ENCODE data around the gene SLC1A1.

The SLC1A1 gene

DNA sequence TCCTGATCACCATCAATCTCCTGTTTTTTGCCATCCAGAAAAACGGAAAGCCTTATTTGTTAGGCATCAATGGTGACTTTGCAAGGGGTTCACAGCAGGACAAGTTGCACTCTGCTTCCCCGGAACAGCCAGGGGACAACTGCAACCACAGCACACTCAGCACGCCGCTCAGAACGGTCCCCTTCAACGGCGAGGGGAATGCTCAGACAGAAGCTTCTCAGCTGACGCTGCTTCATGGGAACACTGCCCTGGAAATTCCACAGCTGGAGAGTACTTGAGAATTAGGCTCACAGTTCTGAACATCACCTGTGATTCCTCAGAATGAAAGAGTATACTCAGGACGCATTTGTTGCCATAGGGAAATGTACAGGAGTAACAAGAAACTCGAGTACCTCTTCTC is 131.7 kb downstream of the SLC1A1 start:
- H3K4me3 ChIP-seq (ENCODE audit: low read length): no peak overlapping the region
- DNase-seq (ENCODE audit: low read depth): no peak
- TF ChIP-seq, protein P1, sequence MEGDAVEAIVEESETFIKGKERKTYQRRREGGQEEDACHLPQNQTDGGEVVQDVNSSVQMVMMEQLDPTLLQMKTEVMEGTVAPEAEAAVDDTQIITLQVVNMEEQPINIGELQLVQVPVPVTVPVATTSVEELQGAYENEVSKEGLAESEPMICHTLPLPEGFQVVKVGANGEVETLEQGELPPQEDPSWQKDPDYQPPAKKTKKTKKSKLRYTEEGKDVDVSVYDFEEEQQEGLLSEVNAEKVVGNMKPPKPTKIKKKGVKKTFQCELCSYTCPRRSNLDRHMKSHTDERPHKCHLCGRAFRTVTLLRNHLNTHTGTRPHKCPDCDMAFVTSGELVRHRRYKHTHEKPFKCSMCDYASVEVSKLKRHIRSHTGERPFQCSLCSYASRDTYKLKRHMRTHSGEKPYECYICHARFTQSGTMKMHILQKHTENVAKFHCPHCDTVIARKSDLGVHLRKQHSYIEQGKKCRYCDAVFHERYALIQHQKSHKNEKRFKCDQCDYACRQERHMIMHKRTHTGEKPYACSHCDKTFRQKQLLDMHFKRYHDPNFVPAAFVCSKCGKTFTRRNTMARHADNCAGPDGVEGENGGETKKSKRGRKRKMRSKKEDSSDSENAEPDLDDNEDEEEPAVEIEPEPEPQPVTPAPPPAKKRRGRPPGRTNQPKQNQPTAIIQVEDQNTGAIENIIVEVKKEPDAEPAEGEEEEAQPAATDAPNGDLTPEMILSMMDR (conservative IDR thresholded peaks at IDR 0.05; ENCODE audit: low read depth, low read length): no peak

DNA sequence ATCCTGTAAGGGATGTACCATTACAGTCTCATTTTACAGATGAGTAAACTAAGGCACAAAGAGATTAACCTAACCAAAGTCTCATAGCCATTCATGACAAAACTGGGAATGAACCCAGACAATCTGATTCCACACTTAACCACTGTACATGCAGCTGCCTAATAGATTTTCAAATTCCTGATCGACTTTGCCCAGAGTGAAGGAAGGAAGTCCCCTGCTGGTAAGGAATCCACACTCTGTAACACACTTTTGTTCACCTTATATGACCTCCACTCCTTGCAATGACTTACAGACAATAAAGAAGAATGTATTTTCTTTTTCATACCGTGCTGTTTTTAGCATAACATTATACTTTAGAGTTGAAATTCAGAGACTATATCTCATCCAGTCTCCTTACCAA is 140.6 kb downstream of the SLC1A1 start:
- H3K4me3 ChIP-seq (ENCODE audit: low read length): no peak overlapping the region
- TF ChIP-seq, protein P1 (conservative IDR thresholded peaks at IDR 0.05; ENCODE audit: low read depth, low read length): no peak
- no peak for DNase-seq (ENCODE audit: low read depth)
